Measurements from ENCODE around the gene SRL. TPM values are rescaled to one million over a fixed set of nuclear protein-coding genes. Genes with fewer than 3 reads are reported as not detected.

Gene SRL
- 671 TPM for polyA plus RNA-seq (ENCODE audit: insufficient read length)

GRCh38 chr16:4241928-4242283 lies at the start of gene SRL:
Gene SRL, minus strand, starts transcription at chr16:4242080. Its CDS starts 13 bp downstream, at chr16:4242067.
- no peak for DNase-seq

- DNase-seq: no peak
Measured at GRCh38 chr16:4290236-4290830, 48.5 kb upstream of the SRL start.

GRCh38 chr16:4288148-4288921 lies 46.5 kb upstream of the SRL start:
- peak; percentile 59 for DNase-seq

GRCh38 chr16:4285167-4285566 lies 43.3 kb upstream of the SRL start:
- no peak for DNase-seq

GRCh38 chr16:4283939-4284338 lies 42.1 kb upstream of the SRL start:
- DNase-seq: no peak

GRCh38 chr16:4283441-4283840 lies 41.6 kb upstream of the SRL start:
- no peak for DNase-seq

GRCh38 chr16:4280625-4281024 lies 38.7 kb upstream of the SRL start:
- no peak for DNase-seq

- no peak for DNase-seq
Measured at GRCh38 chr16:4277987-4278513, 36.2 kb upstream of the SRL start.

- no peak for DNase-seq
Measured at GRCh38 chr16:4275861-4276260, 34.0 kb upstream of the SRL start.

- no peak for DNase-seq
Measured at GRCh38 chr16:4273858-4274311, 32.0 kb upstream of the SRL start.

- DNase-seq: peak; percentile 64
Measured at GRCh38 chr16:4272114-4272956, 30.5 kb upstream of the SRL start.

GRCh38 chr16:4271176-4272113 lies 29.6 kb upstream of the SRL start:
- peak; percentile 93 for DNase-seq

- DNase-seq: no peak
Measured at GRCh38 chr16:4270595-4270994, 28.7 kb upstream of the SRL start.

- no peak for DNase-seq
Measured at GRCh38 chr16:4270091-4270490, 28.2 kb upstream of the SRL start.

- DNase-seq: no peak
Measured at GRCh38 chr16:4266372-4266771, 24.5 kb upstream of the SRL start.

GRCh38 chr16:4265676-4266075 lies 23.8 kb upstream of the SRL start:
- DNase-seq: no peak

GRCh38 chr16:4264546-4264945 lies 22.7 kb upstream of the SRL start:
- DNase-seq: peak; percentile 36

GRCh38 chr16:4263504-4264436 lies 21.9 kb upstream of the SRL start:
- DNase-seq: peak; percentile 93

- DNase-seq: no peak
Measured at GRCh38 chr16:4262303-4262835, 20.5 kb upstream of the SRL start.

- DNase-seq: no peak
Measured at GRCh38 chr16:4261557-4262172, 19.8 kb upstream of the SRL start.

Measured in hindlimb muscle (tissue), 1 donor.